NT2/D1 (cell line): ENCODE data around the gene RASSF1.

Experiments used
- DNase-seq: peaks from one replicate; pipeline ENCODE4 v3.0.0-alpha.2; 2011; ENCODE audit warnings: low read depth, low spot score
- H3K27me3 ChIP-seq: 2 replicates; pipeline ENCODE4 v1.6.0; 2011; ENCODE audit warnings: mild to moderate bottlenecking; ENCODE audit not compliant: insufficient read length, insufficient read depth
- H3K36me3 ChIP-seq: 2 replicates; pipeline ENCODE4 v1.6.1; 2011; ENCODE audit warnings: mild to moderate bottlenecking, low read length, mixed read lengths; ENCODE audit not compliant: insufficient read depth, insufficient read length
- H3K4me1 ChIP-seq: 2 replicates; pipeline ENCODE4 v1.5.1; 2011; ENCODE audit not compliant: insufficient read depth, insufficient read length
- H3K4me3 ChIP-seq: 2 replicates; pipeline ENCODE4 v1.5.1; 2011; ENCODE audit warnings: low read depth; ENCODE audit not compliant: insufficient read length
- H3K9ac ChIP-seq: 2 replicates; pipeline ENCODE4 v1.6.0; 2011; ENCODE audit warnings: low read depth; ENCODE audit not compliant: insufficient read length
- H3K9me3 ChIP-seq: 2 replicates; pipeline ENCODE4 v1.5.1; 2011; ENCODE audit warnings: mild to moderate bottlenecking, low read length; ENCODE audit not compliant: insufficient read depth
- SUZ12 ChIP-seq: IDR thresholded peaks from 2 replicates; pipeline ENCODE4 v1.6.1; 2011; ENCODE audit not compliant: insufficient read length, insufficient read depth; ENCODE audit errors: extremely low read depth
- YY1 ChIP-seq: IDR thresholded peaks from 2 replicates; pipeline ENCODE4 v1.6.1; 2011; ENCODE audit not compliant: insufficient read length, insufficient read depth
- ZNF274 ChIP-seq: IDR thresholded peaks from 2 replicates; pipeline ENCODE4 v1.6.1; 2011; ENCODE audit warnings: mild to moderate bottlenecking, low read depth, low read length

The RASSF1 gene

DNA sequence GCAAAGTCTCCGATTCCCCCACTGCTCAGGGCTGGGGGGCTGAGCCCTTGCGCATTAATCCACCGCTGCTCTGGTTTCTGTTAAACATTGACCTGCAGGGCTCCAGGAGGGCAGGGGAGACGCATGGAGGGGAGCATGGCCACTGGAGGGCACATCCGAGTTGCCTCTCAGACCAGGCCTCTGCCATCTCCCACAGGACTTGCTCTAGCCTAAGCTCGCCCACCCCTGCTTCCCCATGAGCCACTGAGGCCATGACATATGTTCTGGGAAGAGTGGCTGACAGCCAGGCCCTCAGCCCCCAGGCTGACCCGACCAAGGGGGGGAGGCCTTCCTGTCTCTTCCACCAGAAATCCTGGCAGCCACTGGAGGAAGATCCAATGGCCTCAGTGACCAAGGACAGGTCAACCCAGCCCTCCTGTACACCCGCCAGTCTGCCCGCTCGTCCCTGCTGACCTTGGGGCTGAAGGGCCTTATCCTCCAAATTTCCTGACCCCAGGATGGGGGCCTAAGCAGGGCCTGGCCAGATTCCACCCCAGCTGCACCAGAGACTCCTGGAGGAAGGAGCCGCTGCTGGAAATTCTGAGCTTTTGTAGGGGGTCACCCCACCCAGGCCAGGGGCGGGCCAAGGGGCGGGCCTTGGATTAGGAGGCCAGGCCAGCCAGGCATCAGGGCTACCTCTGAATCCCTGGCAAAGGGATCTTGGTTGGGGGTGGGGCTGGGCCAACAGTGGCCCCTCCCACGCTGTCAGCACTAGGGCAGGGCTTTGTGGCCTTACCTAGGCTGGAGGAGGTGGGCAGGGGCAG lies 37.4 kb downstream of the RASSF1 start, which contains the start of gene HYAL1:
Gene HYAL1 (minus strand): TSS at position 562 of the 803 bp plus-strand sequence. CDS start 618 bp downstream, outside the sequence.
- H3K4me3 ChIP-seq = peak within 1 kb of the TSS; percentile 31
- peaks cover 20% of the 10 kb centered on the region for H3K4me1 ChIP-seq
- no peak for DNase-seq
- TF ChIP-seq ZNF274 = no peak
- no peak for TF ChIP-seq SUZ12
- no peak for TF ChIP-seq YY1
- peak within 1 kb of the TSS; percentile 79 for H3K9ac ChIP-seq
- H3K36me3 ChIP-seq = no peaks in the 10 kb centered on the region
- peaks cover 24% of the 10 kb centered on the region for H3K9me3 ChIP-seq
- H3K27me3 ChIP-seq = no peaks in the 10 kb centered on the region

DNA sequence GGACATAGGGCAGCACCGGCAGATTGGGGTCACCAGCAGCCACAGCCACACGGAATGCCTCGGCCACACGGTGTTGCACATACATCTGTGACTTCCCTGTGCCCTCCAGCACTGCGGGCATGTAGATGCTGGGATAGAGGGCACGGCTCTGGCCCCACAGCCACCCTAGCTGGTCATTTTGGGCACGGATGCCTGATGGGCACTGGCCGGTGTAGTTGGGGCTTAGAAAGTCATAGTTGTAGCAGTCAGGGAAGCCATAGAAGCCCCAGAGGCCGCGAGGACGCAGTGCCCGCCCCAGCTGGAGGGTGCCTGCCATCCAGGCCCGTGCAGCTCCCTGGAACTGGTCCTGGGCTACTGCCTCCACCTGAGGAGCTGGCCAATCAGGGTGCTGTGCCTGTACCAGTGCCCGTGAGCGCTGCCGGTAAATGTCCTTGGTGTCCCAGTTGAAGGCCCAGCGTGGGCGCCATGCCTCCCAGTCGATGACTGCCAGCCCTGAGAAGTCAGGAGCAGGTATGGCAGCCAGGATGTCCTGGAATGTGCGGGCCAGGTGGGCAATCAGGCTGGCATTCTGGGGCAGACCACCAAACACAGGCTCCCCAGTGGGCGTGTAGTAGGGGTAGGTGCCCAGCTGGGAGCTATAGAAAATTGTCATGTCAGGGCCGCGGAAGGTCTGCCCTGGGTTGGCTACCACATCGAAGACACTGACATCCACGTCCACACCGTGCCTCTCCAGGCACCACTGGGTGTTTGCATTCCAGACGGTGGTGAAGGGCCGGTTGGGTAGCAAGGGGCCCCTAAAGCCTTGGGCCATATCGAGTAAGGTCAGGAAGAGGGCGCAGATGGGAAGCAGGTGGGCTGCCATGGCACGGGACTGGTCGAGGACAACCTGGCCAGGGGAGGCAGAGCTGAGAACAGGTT lies 38.3 kb downstream of the RASSF1 start:
- H3K9ac ChIP-seq = peak overlapping the region; percentile 79
- H3K4me1 ChIP-seq = peaks cover 20% of the 10 kb centered on the region
- H3K4me3 ChIP-seq = no peak overlapping the region
- H3K27me3 ChIP-seq = no peaks in the 10 kb centered on the region
- peaks cover 16% of the 10 kb centered on the region for H3K9me3 ChIP-seq
- TF ChIP-seq SUZ12 = no peak
- TF ChIP-seq ZNF274 = no peak
- no peak for TF ChIP-seq YY1
- no peak for DNase-seq
- H3K36me3 ChIP-seq = peaks cover 1% of the 10 kb centered on the region

DNA sequence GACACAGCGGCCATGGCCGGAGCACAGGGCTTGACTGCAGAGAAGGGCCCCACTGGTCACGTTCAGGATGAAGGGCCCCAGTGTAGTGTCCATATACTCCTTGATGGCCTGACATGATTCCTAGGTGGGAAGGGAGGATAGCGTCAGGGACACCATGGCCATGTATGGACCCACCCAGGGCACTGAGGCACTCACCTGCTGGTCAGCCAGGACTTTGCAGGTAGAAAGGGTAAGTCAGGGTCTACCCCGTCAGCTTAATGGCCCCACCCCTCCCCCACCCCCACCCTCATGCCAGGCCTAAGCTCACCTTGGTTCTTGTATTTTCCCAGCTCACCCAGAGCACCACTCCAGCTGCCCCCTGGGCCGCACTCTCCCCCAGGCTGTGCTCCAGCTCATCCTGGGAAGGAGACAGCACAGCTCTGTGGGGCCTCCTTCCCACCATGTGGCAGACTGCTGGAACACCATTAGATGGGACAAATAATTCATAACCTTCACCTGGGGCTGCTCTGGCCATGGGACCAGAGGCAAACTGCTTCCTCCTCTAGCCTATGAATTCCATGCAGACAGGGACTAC lies 39.9 kb downstream of the RASSF1 start:
- H3K9me3 ChIP-seq = peaks cover 2% of the 10 kb centered on the region; the same call in 1 of the 2 replicates
- no peak for TF ChIP-seq ZNF274
- TF ChIP-seq YY1 = no peak
- TF ChIP-seq SUZ12 = no peak
- no peak for DNase-seq
- H3K27me3 ChIP-seq = no peaks in the 10 kb centered on the region
- H3K36me3 ChIP-seq = peaks cover 9% of the 10 kb centered on the region
- no peak overlapping the region for H3K4me3 ChIP-seq
- H3K9ac ChIP-seq = no peak overlapping the region
- peaks cover 20% of the 10 kb centered on the region for H3K4me1 ChIP-seq

DNA sequence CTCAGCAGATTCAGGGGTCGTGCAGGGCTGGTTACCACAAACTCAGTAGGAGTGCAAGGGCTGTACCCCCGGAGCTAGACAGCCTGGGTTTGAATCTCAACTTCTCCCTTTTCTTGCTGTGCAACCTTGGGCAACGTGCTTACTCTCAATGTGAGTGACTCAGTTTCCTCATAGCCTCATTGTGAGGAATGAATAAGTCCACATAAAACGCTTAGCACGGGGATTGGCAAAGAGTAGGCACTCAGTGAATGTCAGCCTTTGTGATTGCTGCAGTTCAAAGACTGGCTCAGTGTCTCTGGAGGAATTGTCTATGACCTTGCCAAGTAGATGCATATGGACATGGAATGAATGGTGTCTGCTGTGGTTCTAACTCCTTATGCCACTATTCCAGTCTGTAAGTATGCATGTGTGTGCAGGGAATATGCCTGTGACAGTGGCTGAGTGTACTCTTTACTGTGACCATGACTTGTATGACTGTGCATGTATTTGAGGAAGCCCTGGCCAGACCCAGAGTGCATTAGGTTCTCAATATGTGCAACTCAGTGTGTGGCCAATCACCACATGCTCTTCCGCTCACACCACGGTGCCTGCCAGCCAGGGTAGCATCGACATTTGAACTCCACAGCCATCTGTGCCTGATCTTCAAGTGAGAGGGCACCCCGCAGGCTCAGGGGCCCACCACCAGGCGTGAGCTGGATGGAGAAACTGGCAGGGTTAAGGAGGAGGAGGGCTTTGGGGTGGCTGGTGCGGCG lies 40.5 kb downstream of the RASSF1 start:
- no peak for TF ChIP-seq YY1
- TF ChIP-seq ZNF274 = no peak
- TF ChIP-seq SUZ12 = no peak
- DNase-seq = no peak
- H3K4me3 ChIP-seq = peak overlapping the region; percentile 21
- no peaks in the 10 kb centered on the region for H3K27me3 ChIP-seq
- H3K36me3 ChIP-seq = peaks cover 9% of the 10 kb centered on the region
- peak overlapping the region; percentile 75 for H3K9ac ChIP-seq
- H3K4me1 ChIP-seq = peaks cover 20% of the 10 kb centered on the region
- H3K9me3 ChIP-seq = no peaks in the 10 kb centered on the region

DNA sequence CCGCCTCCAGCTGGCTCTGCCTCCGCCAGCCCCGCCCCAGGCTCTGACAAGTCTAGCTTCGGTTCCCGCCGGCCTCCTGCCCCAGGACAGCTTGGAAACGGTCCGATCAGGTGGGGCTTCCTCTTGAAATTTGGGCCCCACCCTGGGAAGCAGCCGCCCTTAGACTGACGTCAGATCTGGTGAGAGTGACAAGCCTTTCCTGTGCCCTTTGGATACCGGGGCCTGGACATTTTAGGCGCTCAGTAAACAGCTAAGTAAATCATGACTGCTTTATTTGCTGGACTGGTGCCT lies 41.1 kb downstream of the RASSF1 start:
- H3K9me3 ChIP-seq = no peaks in the 10 kb centered on the region
- H3K4me1 ChIP-seq = peaks cover 20% of the 10 kb centered on the region
- no peak for DNase-seq
- peak overlapping the region; percentile 21 for H3K4me3 ChIP-seq
- no peak for TF ChIP-seq SUZ12
- TF ChIP-seq YY1 = no peak
- no peak for TF ChIP-seq ZNF274
- H3K36me3 ChIP-seq = peaks cover 9% of the 10 kb centered on the region
- no peaks in the 10 kb centered on the region for H3K27me3 ChIP-seq
- H3K9ac ChIP-seq = peak overlapping the region; percentile 75

DNA sequence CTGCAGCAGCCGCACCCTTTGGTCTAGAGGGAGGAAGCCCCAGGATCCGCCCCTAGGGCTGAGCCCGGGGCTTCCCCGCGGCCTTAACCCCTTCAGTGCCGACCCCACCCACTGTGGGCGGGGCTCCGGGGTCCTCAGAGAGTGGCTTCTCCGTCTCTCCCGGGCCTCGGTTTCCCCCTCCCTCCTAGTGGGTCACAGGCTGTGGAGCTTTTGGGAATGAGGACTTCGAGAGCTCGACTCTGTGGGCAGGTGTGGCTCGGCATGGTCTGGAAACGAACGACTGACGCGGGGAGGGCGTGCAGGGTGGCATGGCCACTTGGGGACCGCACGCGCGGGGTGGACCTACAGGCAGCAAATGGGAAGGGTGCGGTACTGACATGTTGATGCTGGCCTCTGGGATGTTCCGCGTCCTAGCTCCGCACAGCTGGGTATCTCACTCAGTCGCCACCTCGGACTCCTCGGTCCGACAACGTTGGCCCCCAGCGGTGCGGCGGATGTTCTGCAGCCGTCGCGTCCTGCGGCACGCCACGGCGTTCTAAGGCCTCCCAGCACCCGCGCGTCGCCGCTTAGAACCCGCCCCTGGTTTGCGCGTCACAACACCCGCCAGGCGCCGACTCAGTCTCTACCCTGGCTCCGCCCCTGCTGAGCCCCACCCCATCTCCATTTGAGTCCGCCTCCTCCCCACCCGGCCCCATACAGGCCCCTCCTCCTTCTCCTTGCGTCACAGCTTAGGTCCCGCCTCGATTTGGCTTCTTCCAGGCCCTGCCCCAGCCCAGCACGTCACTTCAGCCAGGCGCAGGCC lies 41.6 kb downstream of the RASSF1 start, which contains the start of the genes HYAL3 and NAA80:
Gene HYAL3 (minus strand): TSS at position 570 of the 802 bp plus-strand sequence. CDS start 3,803 bp downstream, outside the sequence.
Gene NAA80 (minus strand): TSS at position 570 of the 802 bp plus-strand sequence. CDS start 1,942 bp downstream, outside the sequence.
- peaks cover 20% of the 10 kb centered on the region for H3K4me1 ChIP-seq
- H3K9ac ChIP-seq = peak within 1 kb of the TSS; percentile 95
- peaks cover 9% of the 10 kb centered on the region for H3K36me3 ChIP-seq
- H3K27me3 ChIP-seq = no peaks in the 10 kb centered on the region
- DNase-seq = peak; percentile 99
- H3K4me3 ChIP-seq = peak within 1 kb of the TSS; percentile 93
- no peak for TF ChIP-seq SUZ12
- TF ChIP-seq YY1 = no peak
- no peak for TF ChIP-seq ZNF274
- no peaks in the 10 kb centered on the region for H3K9me3 ChIP-seq
